ENCODE data around the gene FGD4. TPM values are rescaled to one million over a fixed set of nuclear protein-coding genes. Genes with fewer than 3 reads are reported as not detected.

Gene FGD4
- 10 to 100 TPM; 44.0 to 78.6 (median 55.5) TPM for total RNA-seq

GRCh38 chr12:32399370-32400113 lies at the start of gene FGD4:
FGD4 (plus strand) TSS chr12:32399558.
- DNase-seq (peak; percentile 94 to 98), ATAC-seq (ENCODE audit: low FRiP score in 2 of 2) (peak; percentile 96 to 97)
- H3K4me3 ChIP-seq: peak within 1 kb of the TSS; percentile 60 to 96 (median 88)
- H3K27ac ChIP-seq: peak within 1 kb of the TSS; percentile 84 to 91 (median 89)
- H3K36me3 ChIP-seq: no peaks in the 10 kb centered on the region
- WGBS, 2 donors: 2% methylated on average over 24 of the region's 82 CpGs; no CpG with 5 or more reads in 1 of the 2 donors
- no peaks in the 10 kb centered on the region for H3K9me3 ChIP-seq
- peaks cover 0 to 4% (median 0%) of the 10 kb centered on the region in 4 donors for H3K27me3 ChIP-seq
- TF ChIP-seq EP300 (IDR thresholded peaks at IDR 0.05): no peak
- peak; percentile 49 to 90 for TF ChIP-seq POLR2AphosphoS5 (IDR thresholded peaks at IDR 0.05)
- TF ChIP-seq, protein P1, sequence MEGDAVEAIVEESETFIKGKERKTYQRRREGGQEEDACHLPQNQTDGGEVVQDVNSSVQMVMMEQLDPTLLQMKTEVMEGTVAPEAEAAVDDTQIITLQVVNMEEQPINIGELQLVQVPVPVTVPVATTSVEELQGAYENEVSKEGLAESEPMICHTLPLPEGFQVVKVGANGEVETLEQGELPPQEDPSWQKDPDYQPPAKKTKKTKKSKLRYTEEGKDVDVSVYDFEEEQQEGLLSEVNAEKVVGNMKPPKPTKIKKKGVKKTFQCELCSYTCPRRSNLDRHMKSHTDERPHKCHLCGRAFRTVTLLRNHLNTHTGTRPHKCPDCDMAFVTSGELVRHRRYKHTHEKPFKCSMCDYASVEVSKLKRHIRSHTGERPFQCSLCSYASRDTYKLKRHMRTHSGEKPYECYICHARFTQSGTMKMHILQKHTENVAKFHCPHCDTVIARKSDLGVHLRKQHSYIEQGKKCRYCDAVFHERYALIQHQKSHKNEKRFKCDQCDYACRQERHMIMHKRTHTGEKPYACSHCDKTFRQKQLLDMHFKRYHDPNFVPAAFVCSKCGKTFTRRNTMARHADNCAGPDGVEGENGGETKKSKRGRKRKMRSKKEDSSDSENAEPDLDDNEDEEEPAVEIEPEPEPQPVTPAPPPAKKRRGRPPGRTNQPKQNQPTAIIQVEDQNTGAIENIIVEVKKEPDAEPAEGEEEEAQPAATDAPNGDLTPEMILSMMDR (IDR thresholded peaks at IDR 0.05): peak in 5 of 6 experiments; percentile 31 to 67 (median 53)
- peak in 3 of 4 donors; percentile 78 to 91 (median 80) for TF ChIP-seq POLR2A (IDR thresholded peaks at IDR 0.05)
- H3K4me1 ChIP-seq: peaks cover 5 to 32% (median 20%) of the 10 kb centered on the region in 4 donors

GRCh38 chr12:32353540-32353939 lies 45.8 kb upstream of the FGD4 start:
- Histone ChIP-seq H3K27me3 (no peaks in the 10 kb centered on the region), H3K27ac (no peak overlapping the region), H3K4me3 (no peak overlapping the region), H3K4me1 (no peaks in the 10 kb centered on the region), H3K9me3 (no peaks in the 10 kb centered on the region), H3K36me3 (no peaks in the 10 kb centered on the region)
- DNase-seq: no peak
- no peak for TF ChIP-seq POLR2A (IDR thresholded peaks at IDR 0.05)
- TF ChIP-seq EP300 (IDR thresholded peaks at IDR 0.05): no peak
- TF ChIP-seq POLR2AphosphoS5 (IDR thresholded peaks at IDR 0.05): no peak
- TF ChIP-seq, protein P1 (IDR thresholded peaks at IDR 0.05): no peak
- 70 to 82% methylated on average over 1 of the region's 1 CpG for WGBS, 2 donors
- no peak for ATAC-seq (ENCODE audit: low FRiP score in 2 of 2)

- WGBS, 2 donors: 93 to 98% methylated on average over 8 of the region's 8 CpGs
- ATAC-seq (ENCODE audit: low FRiP score in 2 of 2): no peak
These were observed 41.6 kb upstream of the FGD4 start for GRCh38 chr12:32357601-32358249.

DNA sequence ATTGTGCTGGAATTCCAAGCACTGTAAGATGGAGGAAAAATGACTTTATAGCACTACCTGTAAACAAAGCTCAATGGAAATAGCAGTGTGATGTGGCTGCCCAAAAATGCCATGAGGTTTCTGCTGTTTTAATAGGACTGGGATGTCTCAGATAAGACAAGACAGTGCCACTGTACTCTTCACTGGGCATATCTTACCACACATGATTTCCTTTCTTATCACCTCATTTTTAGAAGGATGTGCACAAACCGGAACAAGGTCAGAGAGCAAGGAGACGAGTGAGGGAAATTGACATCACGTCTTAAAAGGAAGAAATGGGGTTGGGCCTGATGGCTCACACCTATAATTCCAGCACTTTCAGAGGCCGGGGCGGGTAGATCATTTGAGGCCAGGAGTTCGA lies 38.4 kb upstream of the FGD4 start:
- no peaks in the 10 kb centered on the region for H3K27me3 ChIP-seq
- TF ChIP-seq EP300 (IDR thresholded peaks at IDR 0.05) (no peak), POLR2A (IDR thresholded peaks at IDR 0.05) (no peak)
- 75 to 79% methylated on average over 6 of the region's 6 CpGs for WGBS, 2 donors
- no peaks in the 10 kb centered on the region for H3K36me3 ChIP-seq
- H3K4me3 ChIP-seq: no peak overlapping the region
- H3K4me1 ChIP-seq: no peaks in the 10 kb centered on the region
- ATAC-seq (ENCODE audit: low FRiP score in 2 of 2) (no peak), DNase-seq (no peak)
- H3K9me3 ChIP-seq: no peaks in the 10 kb centered on the region
- no peak overlapping the region for H3K27ac ChIP-seq

More at GRCh38 chr12:32357601-32358249, 41.6 kb upstream of the FGD4 start:
- Histone ChIP-seq H3K4me1 (no peaks in the 10 kb centered on the region), H3K27me3 (no peaks in the 10 kb centered on the region), H3K9me3 (no peaks in the 10 kb centered on the region), H3K27ac (no peak overlapping the region), H3K4me3 (no peak overlapping the region), H3K36me3 (no peaks in the 10 kb centered on the region)
- TF ChIP-seq, protein P1 (IDR thresholded peaks at IDR 0.05): no peak
- TF ChIP-seq POLR2AphosphoS5 (IDR thresholded peaks at IDR 0.05) (no peak), POLR2A (IDR thresholded peaks at IDR 0.05) (no peak), EP300 (IDR thresholded peaks at IDR 0.05) (no peak)
- no peak for DNase-seq

DNA sequence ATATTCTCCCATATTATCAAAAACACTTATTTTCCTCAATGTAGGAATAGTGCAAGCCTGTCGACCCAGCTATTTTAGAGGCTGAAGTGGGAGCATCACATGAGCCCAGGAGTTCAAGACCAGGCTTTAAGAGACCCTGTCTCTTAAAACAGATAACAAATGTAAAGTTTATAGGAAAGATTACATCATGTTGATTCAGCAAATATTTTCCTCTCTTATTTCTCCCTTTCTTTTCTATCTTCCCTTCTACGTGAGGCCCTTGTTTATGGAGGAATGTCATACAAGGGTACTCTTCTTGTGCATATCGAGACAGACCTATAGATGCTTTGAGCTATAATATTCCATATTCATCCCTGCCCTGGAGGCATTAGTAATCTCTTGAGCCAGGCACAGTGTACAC lies 36.5 kb upstream of the FGD4 start:
- no peak overlapping the region for H3K27ac ChIP-seq
- TF ChIP-seq, protein P1 (IDR thresholded peaks at IDR 0.05): no peak
- no peak for TF ChIP-seq POLR2AphosphoS5 (IDR thresholded peaks at IDR 0.05)
- TF ChIP-seq POLR2A (IDR thresholded peaks at IDR 0.05): no peak
- TF ChIP-seq EP300 (IDR thresholded peaks at IDR 0.05): no peak
- WGBS, 2 donors: 76 to 79% methylated on average over 3 of the region's 3 CpGs
- ATAC-seq (ENCODE audit: low FRiP score in 2 of 2) (no peak), DNase-seq (no peak)
- H3K4me3 ChIP-seq: no peak overlapping the region
- H3K27me3 ChIP-seq: no peaks in the 10 kb centered on the region
- H3K9me3 ChIP-seq: no peaks in the 10 kb centered on the region
- H3K4me1 ChIP-seq: no peaks in the 10 kb centered on the region
- H3K36me3 ChIP-seq: no peaks in the 10 kb centered on the region
